Neural crest cell (in vitro differentiated cells): Measurements from ENCODE around the gene TEAD1. TPM values are rescaled to one million over a fixed set of nuclear protein-coding genes. Genes with fewer than 3 reads are reported as not detected.

ENCODE experiments used
- DNase-seq: peaks from one replicate; pipeline ENCODE4 v3.0.0; 2021; ENCODE audit warnings: low read depth, mixed read lengths, low spot score
- H3K27ac Mint-ChIP-seq: one replicate; pipeline ENCODE4 v1.8.0; 2021; ENCODE audit warnings: mild to moderate bottlenecking, mixed read lengths; ENCODE audit not compliant: unreplicated experiment
- H3K27me3 Mint-ChIP-seq: 2 replicates; pipeline ENCODE4 v1.8.0; 2021; ENCODE audit warnings: low read depth, mild to moderate bottlenecking, mixed read lengths
- H3K36me3 Mint-ChIP-seq: 2 replicates; pipeline ENCODE4 v1.8.0; 2021; ENCODE audit warnings: low read depth, mild to moderate bottlenecking, mixed read lengths
- H3K4me1 Mint-ChIP-seq: 2 replicates; pipeline ENCODE4 v1.8.0; 2021; ENCODE audit warnings: mixed read lengths
- H3K4me3 Mint-ChIP-seq: one replicate; pipeline ENCODE4 v1.8.0; 2021; ENCODE audit warnings: mild to moderate bottlenecking, mixed read lengths
- H3K9me3 Mint-ChIP-seq: 2 replicates; pipeline ENCODE4 v1.8.0; 2021; ENCODE audit warnings: mixed read lengths
- total RNA-seq: library from RNA; stranded (reverse); gene quantifications from 2 replicates; pipeline ENCODE4 v1.2.1, GENCODE V29; 2021
- TF ChIP-seq, protein P1 (sequence below): fragments of 200-600 bp; sonication (generic); conservative IDR thresholded peaks from 2 replicates; pipeline ENCODE4 v1.5.0; 2021; ENCODE audit warnings: antibody characterized with exemption, mild to moderate bottlenecking

TEAD1 gene
- total RNA-seq, 1 donor from 2014 or later, result 84.1 TPM

DNA sequence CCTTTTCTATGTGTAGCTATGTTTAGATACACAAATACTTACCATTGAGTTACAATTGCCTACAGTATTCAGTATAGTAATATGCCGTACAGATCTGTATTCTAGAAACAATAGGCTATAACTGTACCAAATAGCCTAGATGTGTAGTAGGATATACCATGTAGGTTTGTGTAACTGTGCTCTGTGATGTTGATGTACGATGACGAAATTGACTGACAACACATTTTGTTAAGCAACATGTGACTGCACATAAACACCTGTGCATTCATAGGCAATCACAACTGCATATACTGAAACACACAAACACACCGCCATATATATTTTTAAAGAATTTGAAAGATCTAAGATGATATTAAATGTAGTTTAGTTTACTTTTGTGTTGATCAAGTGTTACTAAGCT, 60.4 kb downstream of the TEAD1 start:
- Mint-ChIP-seq H3K27me3 (no peaks in the 10 kb centered on the region), H3K27ac (no peak overlapping the region), H3K4me3 (no peak overlapping the region)

DNA sequence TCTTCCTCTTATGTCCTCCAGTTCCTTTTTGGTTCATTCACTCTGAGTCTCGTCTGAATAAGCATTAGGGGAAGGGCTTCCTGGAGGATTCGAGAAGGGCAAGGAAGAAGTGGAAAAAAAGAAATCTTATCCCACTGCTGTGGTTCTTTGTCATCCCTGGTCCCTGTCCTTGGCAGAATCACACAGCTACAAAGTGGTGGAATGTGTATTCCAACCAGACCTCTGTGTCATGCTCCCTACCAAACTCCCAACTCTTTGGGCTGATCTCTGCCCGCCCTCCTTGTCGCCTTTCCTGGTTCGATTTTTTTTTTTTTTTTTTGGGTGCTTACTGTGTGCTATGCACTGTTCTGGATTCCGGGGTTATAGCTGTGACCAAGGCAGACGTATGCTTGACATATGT, 61.0 kb downstream of the TEAD1 start:
- H3K36me3 Mint-ChIP-seq, result no peaks in the 10 kb centered on the region
- no peaks in the 10 kb centered on the region for H3K27me3 Mint-ChIP-seq
- TF ChIP-seq, protein P1, sequence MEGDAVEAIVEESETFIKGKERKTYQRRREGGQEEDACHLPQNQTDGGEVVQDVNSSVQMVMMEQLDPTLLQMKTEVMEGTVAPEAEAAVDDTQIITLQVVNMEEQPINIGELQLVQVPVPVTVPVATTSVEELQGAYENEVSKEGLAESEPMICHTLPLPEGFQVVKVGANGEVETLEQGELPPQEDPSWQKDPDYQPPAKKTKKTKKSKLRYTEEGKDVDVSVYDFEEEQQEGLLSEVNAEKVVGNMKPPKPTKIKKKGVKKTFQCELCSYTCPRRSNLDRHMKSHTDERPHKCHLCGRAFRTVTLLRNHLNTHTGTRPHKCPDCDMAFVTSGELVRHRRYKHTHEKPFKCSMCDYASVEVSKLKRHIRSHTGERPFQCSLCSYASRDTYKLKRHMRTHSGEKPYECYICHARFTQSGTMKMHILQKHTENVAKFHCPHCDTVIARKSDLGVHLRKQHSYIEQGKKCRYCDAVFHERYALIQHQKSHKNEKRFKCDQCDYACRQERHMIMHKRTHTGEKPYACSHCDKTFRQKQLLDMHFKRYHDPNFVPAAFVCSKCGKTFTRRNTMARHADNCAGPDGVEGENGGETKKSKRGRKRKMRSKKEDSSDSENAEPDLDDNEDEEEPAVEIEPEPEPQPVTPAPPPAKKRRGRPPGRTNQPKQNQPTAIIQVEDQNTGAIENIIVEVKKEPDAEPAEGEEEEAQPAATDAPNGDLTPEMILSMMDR, result no peak
- H3K4me3 Mint-ChIP-seq, result no peak overlapping the region
- H3K9me3 Mint-ChIP-seq, result no peaks in the 10 kb centered on the region
- H3K27ac Mint-ChIP-seq, result no peak overlapping the region
- H3K4me1 Mint-ChIP-seq, result peaks cover 5% of the 10 kb centered on the region
- no peak for DNase-seq

More for the DNA sequence above, 60.4 kb downstream of the TEAD1 start:
- no peaks in the 10 kb centered on the region for H3K36me3 Mint-ChIP-seq
- peaks cover 8% of the 10 kb centered on the region for H3K4me1 Mint-ChIP-seq
- no peaks in the 10 kb centered on the region for H3K9me3 Mint-ChIP-seq
- DNase-seq, result no peak
- TF ChIP-seq, protein P1, result no peak

DNA sequence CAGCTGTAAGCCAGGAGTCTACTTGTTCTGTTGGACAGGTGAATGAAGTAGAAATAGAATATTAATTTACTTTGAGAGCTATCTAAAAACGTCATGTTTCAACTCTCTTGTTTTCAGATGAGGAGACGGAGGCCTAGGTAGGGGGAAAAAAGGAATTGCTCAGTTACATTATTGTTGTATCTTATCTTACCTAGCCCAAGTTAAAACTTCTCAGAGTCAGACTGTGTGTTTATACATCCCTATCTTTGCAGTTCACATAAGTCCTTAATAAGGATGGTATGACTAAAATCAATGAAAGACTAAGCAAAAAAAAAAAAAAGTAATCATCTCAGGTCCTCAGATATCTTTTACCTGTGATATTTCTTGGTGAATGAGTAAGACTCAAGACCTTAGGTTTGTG, 62.8 kb downstream of the TEAD1 start:
- no peaks in the 10 kb centered on the region for H3K36me3 Mint-ChIP-seq
- H3K4me1 Mint-ChIP-seq, result peaks cover 5% of the 10 kb centered on the region
- H3K4me3 Mint-ChIP-seq, result no peak overlapping the region
- TF ChIP-seq, protein P1, result no peak
- no peaks in the 10 kb centered on the region for H3K9me3 Mint-ChIP-seq
- no peak for DNase-seq
- no peaks in the 10 kb centered on the region for H3K27me3 Mint-ChIP-seq
- H3K27ac Mint-ChIP-seq, result no peak overlapping the region

DNA sequence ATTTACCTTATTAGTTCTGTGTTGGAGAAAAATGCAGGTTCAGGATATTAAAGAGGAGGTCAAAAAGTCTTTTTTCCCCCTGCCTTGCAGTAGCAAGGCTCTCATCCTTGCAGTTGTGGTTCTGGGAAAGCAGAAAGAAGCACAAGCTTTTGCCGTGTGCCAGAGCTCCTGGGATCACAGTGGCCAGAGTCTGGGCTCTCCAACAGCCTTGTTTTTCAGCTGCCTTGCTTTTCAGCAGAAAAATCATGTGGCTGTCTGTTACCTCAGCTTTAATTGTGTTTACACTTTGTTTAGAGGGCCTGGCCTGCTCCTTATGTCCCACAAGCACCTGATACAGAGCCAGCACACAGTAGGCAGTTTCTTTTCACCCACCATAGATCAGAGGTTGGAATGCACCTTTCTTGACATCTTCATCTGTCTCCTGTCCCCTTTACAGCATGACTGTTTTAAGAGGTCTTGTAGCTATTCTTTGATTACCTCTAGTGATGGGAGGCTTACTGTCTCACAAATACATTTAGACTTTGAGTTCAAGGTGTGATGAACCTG, 67.5 kb downstream of the TEAD1 start:
- no peak overlapping the region for H3K27ac Mint-ChIP-seq
- no peaks in the 10 kb centered on the region for H3K9me3 Mint-ChIP-seq

DNA sequence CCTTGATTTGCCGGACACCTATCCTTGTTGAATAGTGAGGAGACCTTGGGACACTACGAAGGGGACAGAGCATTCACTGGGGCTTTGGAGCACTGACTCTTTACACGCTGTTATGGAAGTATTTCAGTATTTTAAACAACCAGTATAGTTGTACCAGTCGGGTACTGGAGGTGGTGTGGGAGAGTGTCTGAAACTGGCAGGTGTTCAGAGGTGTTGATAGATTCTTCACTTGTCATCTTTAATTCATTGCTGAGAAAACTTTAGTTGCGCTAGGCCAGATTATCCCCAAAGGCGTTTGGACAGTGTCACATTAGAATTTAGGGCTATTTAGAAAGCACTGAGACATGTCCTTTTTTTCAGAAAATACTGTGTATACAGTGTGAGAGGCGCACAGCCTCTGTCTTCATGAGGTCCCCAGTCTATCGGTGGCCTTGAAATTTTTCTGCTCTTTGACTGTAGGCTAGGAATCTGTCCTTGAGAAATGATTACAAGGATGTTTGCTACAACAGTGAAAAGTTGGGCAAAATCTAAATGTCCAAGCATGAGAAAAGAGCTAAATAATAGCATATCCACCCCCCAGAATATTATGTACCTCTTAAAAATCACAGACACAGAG, 69.7 kb downstream of the TEAD1 start:
- Mint-ChIP-seq H3K27ac (no peak overlapping the region), H3K4me1 (peaks cover 41% of the 10 kb centered on the region), H3K9me3 (no peaks in the 10 kb centered on the region), H3K36me3 (no peaks in the 10 kb centered on the region), H3K4me3 (no peak overlapping the region), H3K27me3 (no peaks in the 10 kb centered on the region)
- no peak for DNase-seq
- TF ChIP-seq, protein P1, result no peak

More for the DNA sequence above, 67.5 kb downstream of the TEAD1 start:
- H3K36me3 Mint-ChIP-seq, result no peaks in the 10 kb centered on the region
- H3K4me3 Mint-ChIP-seq, result no peak overlapping the region
- DNase-seq, result no peak
- H3K27me3 Mint-ChIP-seq, result no peaks in the 10 kb centered on the region
- H3K4me1 Mint-ChIP-seq, result peaks cover 36% of the 10 kb centered on the region
- TF ChIP-seq, protein P1, result no peak
